ENCODE results near the gene CAMK2D. TPM values are rescaled to one million over a fixed set of nuclear protein-coding genes. Genes with fewer than 3 reads are reported as not detected.
"Not testable (repeated sequence)": the region's sequence is repeated elsewhere in the genome, so short reads cannot be mapped to it uniquely, and the experiment has no call there.

The CAMK2D gene
- total RNA-seq, 2 experiments from 2014 or later = 29.9 to 32.9 TPM

GRCh38 chr4:113768952-113769351 is 7.4 kb upstream of the CAMK2D start:
- no peak overlapping the region for H3K27ac ChIP-seq (ENCODE audit: low read depth in 1 of 2, low read length in 2 of 2)
- ChIA-PET CTCF (no interaction called here), POLR2A (no interaction called here)
- Mint-ChIP-seq H3K4me3 (no peak overlapping the region), H3K4me1 (ENCODE audit: low read depth) (peaks cover 13% of the 10 kb centered on the region), H3K9me3 (no peaks in the 10 kb centered on the region), H3K27me3 (no peaks in the 10 kb centered on the region), H3K36me3 (ENCODE audit: low read depth) (no peaks in the 10 kb centered on the region), H3K27ac (no peak overlapping the region)
- no peak for TF ChIP-seq CTCF (IDR thresholded peaks at IDR 0.05)
- H3K27me3 ChIP-seq (ENCODE audit: control insufficient read depth in 1 of 2, insufficient read depth in 2 of 2, low read length in 2 of 2) = no peaks in the 10 kb centered on the region
- DNase-seq = no peak
- ATAC-seq (ENCODE audit: poor library complexity) = no peak
- H3K9me3 ChIP-seq (ENCODE audit: control insufficient read depth in 1 of 2, insufficient read depth in 1 of 2, low read length in 2 of 2) = peaks cover 0 to 8% of the 10 kb centered on the region in 2 experiments
- intact Hi-C loops (cut with DNase I, micrococcal nuclease) = loop anchor here in 1 of 2 experiments (5.0 to 10.0 kb wide), 3 partner anchors 128 to 1484 kb away; partner anchors contain the start of genes LARP7, TIFA and ZGRF1
- H3K4me1 ChIP-seq (ENCODE audit: insufficient read depth, low read length) = peaks cover 5% of the 10 kb centered on the region
- no peaks in the 10 kb centered on the region for H3K36me3 ChIP-seq (ENCODE audit: insufficient read depth, low read length)
- H3K4me3 ChIP-seq (ENCODE audit: low read length) = no peak overlapping the region

GRCh38 chr4:113766882-113767281 is 5.3 kb upstream of the CAMK2D start:
- intact Hi-C loops (cut with DNase I, micrococcal nuclease) = loop anchor here in 1 of 2 experiments (5.0 to 10.0 kb wide), 3 partner anchors 130 to 1482 kb away; partner anchors contain the start of genes LARP7, TIFA and ZGRF1
- ChIA-PET CTCF (interaction anchor here (2.4 kb wide), 1 partner anchor 219 kb away, joined by 8 read pairs; no protein-coding TSS in a partner anchor), POLR2A (no interaction called here)
- Mint-ChIP-seq H3K27ac (no peak overlapping the region), H3K9me3 (no peaks in the 10 kb centered on the region), H3K4me3 (no peak overlapping the region), H3K4me1 (ENCODE audit: low read depth) (peaks cover 11% of the 10 kb centered on the region), H3K36me3 (ENCODE audit: low read depth) (peaks cover 8% of the 10 kb centered on the region), H3K27me3 (no peaks in the 10 kb centered on the region)
- Histone ChIP-seq H3K27ac (ENCODE audit: low read depth in 1 of 2, low read length in 2 of 2) (no peak overlapping the region), H3K4me3 (ENCODE audit: low read length) (no peak overlapping the region), H3K4me1 (ENCODE audit: insufficient read depth, low read length) (peaks cover 4% of the 10 kb centered on the region), H3K36me3 (ENCODE audit: insufficient read depth, low read length) (no peaks in the 10 kb centered on the region), H3K27me3 (ENCODE audit: control insufficient read depth in 1 of 2, insufficient read depth in 2 of 2, low read length in 2 of 2) (no peaks in the 10 kb centered on the region), H3K9me3 (ENCODE audit: control insufficient read depth in 1 of 2, insufficient read depth in 1 of 2, low read length in 2 of 2) (no peaks in the 10 kb centered on the region)
- TF ChIP-seq CTCF (IDR thresholded peaks at IDR 0.05) = no peak
- ATAC-seq (ENCODE audit: poor library complexity) = no peak
- DNase-seq = no peak

GRCh38 chr4:113764720-113765264 is 3.3 kb upstream of the CAMK2D start:
- Histone ChIP-seq H3K4me1 (ENCODE audit: insufficient read depth, low read length) (peaks cover 7% of the 10 kb centered on the region), H3K4me3 (ENCODE audit: low read length) (no peak overlapping the region), H3K27me3 (ENCODE audit: control insufficient read depth in 1 of 2, insufficient read depth in 2 of 2, low read length in 2 of 2) (no peaks in the 10 kb centered on the region), H3K9me3 (ENCODE audit: control insufficient read depth in 1 of 2, insufficient read depth in 1 of 2, low read length in 2 of 2) (no peaks in the 10 kb centered on the region), H3K36me3 (ENCODE audit: insufficient read depth, low read length) (no peaks in the 10 kb centered on the region), H3K27ac (ENCODE audit: low read depth in 1 of 2, low read length in 2 of 2) (no peak overlapping the region)
- ChIA-PET POLR2A (no interaction called here), CTCF (interaction anchor here (0.9 to 1.5 kb wide), 2 partner anchors 19 to 217 kb away, joined by 3 to 4 read pairs; no protein-coding TSS in a partner anchor)
- H3K27ac Mint-ChIP-seq = peak overlapping the region; percentile 34
- TF ChIP-seq CTCF (IDR thresholded peaks at IDR 0.05) = no peak
- H3K9me3 Mint-ChIP-seq = no peaks in the 10 kb centered on the region
- H3K4me1 Mint-ChIP-seq (ENCODE audit: low read depth) = peaks cover 17% of the 10 kb centered on the region
- intact Hi-C loops (cut with DNase I, micrococcal nuclease) = loop anchor here (5.0 to 10.0 kb wide), 7 partner anchors 37 to 1480 kb away; partner anchors contain the start of genes LARP7 (in 1 of the 2), TIFA (in 1 of the 2) and ZGRF1 (in 1 of the 2)
- peaks cover 21% of the 10 kb centered on the region for H3K36me3 Mint-ChIP-seq (ENCODE audit: low read depth)
- no peak overlapping the region for H3K4me3 Mint-ChIP-seq
- DNase-seq (no peak), ATAC-seq (ENCODE audit: poor library complexity) (no peak)
- no peaks in the 10 kb centered on the region for H3K27me3 Mint-ChIP-seq

- intact Hi-C loops (cut with DNase I, micrococcal nuclease) = loop anchor here (2.0 to 10.0 kb wide), 8 partner anchors 37 to 1479 kb away; partner anchors contain the start of genes LARP7 (in 1 of the 2), TIFA (in 1 of the 2) and ZGRF1 (in 1 of the 2)
- H3K9me3 Mint-ChIP-seq; H3K4me1 ChIP-seq (ENCODE audit: insufficient read depth, low read length); CTCF ChIA-PET; H3K36me3 ChIP-seq (ENCODE audit: insufficient read depth, low read length); DNase-seq; H3K27ac ChIP-seq (ENCODE audit: low read depth in 1 of 2, low read length in 2 of 2); H3K9me3 ChIP-seq (ENCODE audit: control insufficient read depth in 1 of 2, insufficient read depth in 1 of 2, low read length in 2 of 2); ATAC-seq (ENCODE audit: poor library complexity); H3K4me3 ChIP-seq (ENCODE audit: low read length); H3K27me3 Mint-ChIP-seq; H3K4me3 Mint-ChIP-seq; POLR2A ChIA-PET; H3K27me3 ChIP-seq (ENCODE audit: control insufficient read depth in 1 of 2, insufficient read depth in 2 of 2, low read length in 2 of 2): not testable (repeated sequence)
- peaks cover 21% of the 10 kb centered on the region for H3K36me3 Mint-ChIP-seq (ENCODE audit: low read depth)
- H3K27ac Mint-ChIP-seq = peak overlapping the region; percentile 34
- peaks cover 19% of the 10 kb centered on the region for H3K4me1 Mint-ChIP-seq (ENCODE audit: low read depth)
Measured at GRCh38 chr4:113763923-113764322, 2.4 kb upstream of the CAMK2D start.

All from CD4-positive, alpha-beta T cell (primary cell).